Heart right ventricle (tissue), 16 donors: ENCODE results near the gene TMEM92. TPM values are rescaled to one million over a fixed set of nuclear protein-coding genes. Genes with fewer than 3 reads are reported as not detected.

ENCODE experiments used
- ATAC-seq, 8 donors: fragments of 200-7000 bp; cut with Tn5 transposase; one replicate each; pipeline ENCODE4 v1.9.1; 2020; ENCODE audit warnings: mild to moderate bottlenecking in 8 of 8, moderate library complexity in 8 of 8, moderate number of reproducible peaks in 1 of 8
- DNase-seq, 2 donors: peaks; one replicate each; pipeline ENCODE4 v3.0.0-alpha.2; 2020
- H3K27ac ChIP-seq, 10 donors: fragments of 200-600 bp; sonication (generic) in 2 of 10; one replicate each; pipeline versions ENCODE4 v1.5.0 to v1.8.0; 2020 to 2022; ENCODE audit warnings: mild to moderate bottlenecking in 3 of 10
- H3K27me3 ChIP-seq, 7 donors: fragments of 200-600 bp; one replicate each; pipeline ENCODE4 v1.8.0; 2021 to 2022; ENCODE audit warnings: mild to moderate bottlenecking in 2 of 7
- H3K36me3 ChIP-seq, 9 donors: fragments of 200-600 bp; sonication (generic) in 1 of 9; one replicate each; pipeline versions ENCODE4 v1.5.0 to v1.8.0; 2020 to 2022; ENCODE audit warnings: mild to moderate bottlenecking in 2 of 9
- H3K4me1 ChIP-seq, 9 donors: fragments of 200-600 bp; sonication (generic) in 1 of 9; one replicate each; pipeline versions ENCODE4 v1.5.0 to v1.8.0; 2020 to 2022; ENCODE audit warnings: mild to moderate bottlenecking in 4 of 9
- H3K4me3 ChIP-seq, 10 donors: fragments of 200-600 bp; sonication (generic) in 2 of 10; one replicate each; pipeline versions ENCODE4 v1.5.0 to v1.8.0; 2020 to 2022; ENCODE audit warnings: mild to moderate bottlenecking in 7 of 10, moderate library complexity in 2 of 10
- H3K9me3 ChIP-seq, 11 donors: fragments of 200-600 bp in 10 of 11; sonication (generic) in 2 of 11; one replicate each; pipeline versions ENCODE4 v1.5.0 to v1.8.0; 2013 to 2022; ENCODE audit warnings: mild to moderate bottlenecking in 2 of 11, control low read depth in 1 of 11, moderate library complexity in 1 of 11
- WGBS, 2 donors: extraction: QIAGEN DNeasy Blood & Tissue Kit; methylation state at CpG; one replicate each; pipeline ENCODE4 v1.1.7; 2013; ENCODE audit warnings: inconsistent platforms in 1 of 2; 5-methylcytosine and 5-hydroxymethylcytosine counted together
- intact Hi-C, 10 donors: fragments of 100-400 bp; cut with DNase I; formaldehyde crosslinking; loops; one replicate each; pipeline versions ENCODE4 v1.11.1 to v1.14.2; 2022
- polyA plus RNA-seq, 2 donors: library from polyadenylated mRNA; stranded (reverse); fragments of 200-250 nt; gene quantifications; one replicate each; pipeline ENCODE4 v1.2.3, GENCODE V29; 2013
- total RNA-seq, 10 donors: library from RNA; stranded (reverse); fragmentation: NEBNext Ultra II Directional in 3 of 10; extraction: Animal tissue kit (Norgen Biotek cat#: 25700) in 3 of 10; gene quantifications; one replicate each; pipeline versions ENCODE4 v1.2.1 to v1.2.4, GENCODE V29; 2021 to 2023
- TF ChIP-seq, protein P1 (sequence below), 9 donors: fragments of 200-600 bp; sonication (generic) in 2 of 9; IDR thresholded peaks; one replicate each; pipeline versions ENCODE4 v1.5.0 to v1.8.0; 2021 to 2022; ENCODE audit warnings: antibody characterized with exemption in 9 of 9, mild to moderate bottlenecking in 5 of 9, moderate library complexity in 1 of 9
- donor health status: Arrhythmogenic right ventricular cardiomyopathy.
- donor health status: ischemic (EF 13 %, LVEDD 7.1; RV severe dilation, severe dysfunction).
- donor health status: healthy with polysubstance abuse.
- donor health status: DM: no; HTN: yes; CAD: no.
- donor health status: DM: no; HTN: no; CAD: no.
- donor health status: ischemic (EF 25% LVEDD 6.9; RV normal size, moderate dysfunction).
- donor health status: ischemic (EF 25% LVEDD 5.7; RV mildly dilated, moderate dysfunction).
- donor health status: healthy.
- donor health status: DM: yes; HTN: yes; CAD: no.
- donor health status: Ischemic cardiomyopathy.
- donor health status: ischemic (EF 35%, LVEDD 5.7; RV mildly dilated, moderate dysfunction).
- donor health status: nonischemic (EF 11% LVEDD 7.7; RV severe dilation, severe dysfunction).
- donor health status: DM: yes; HTN: yes; CAD: no.
- donor health status: PGD.
- donor health status: ischemic (EF 29% LVEDD 5.4; RV normal size, mild dysfunction).
- donor health status: nonischemic (EF 23%, LVEDD 6.1; RV moderate dilation, normal function).

The TMEM92 gene
- total and polyA plus RNA-seq, 12 donors: 0.04 TPM; not detected in 11

GRCh38 chr17:50323060-50323459, 48.8 kb downstream of the TMEM92 start:
- no peak for ATAC-seq
- DNase-seq: no peak
- Histone ChIP-seq H3K36me3 (no peaks in the 10 kb centered on the region), H3K27me3 (no peaks in the 10 kb centered on the region), H3K9me3 (no peaks in the 10 kb centered on the region), H3K4me1 (no peaks in the 10 kb centered on the region), H3K27ac (no peak overlapping the region), H3K4me3 (no peak overlapping the region)
- WGBS, 2 donors: 58 to 62% methylated on average over 5 of the region's 5 CpGs
- intact Hi-C loops: no loop called here
- TF ChIP-seq, protein P1, sequence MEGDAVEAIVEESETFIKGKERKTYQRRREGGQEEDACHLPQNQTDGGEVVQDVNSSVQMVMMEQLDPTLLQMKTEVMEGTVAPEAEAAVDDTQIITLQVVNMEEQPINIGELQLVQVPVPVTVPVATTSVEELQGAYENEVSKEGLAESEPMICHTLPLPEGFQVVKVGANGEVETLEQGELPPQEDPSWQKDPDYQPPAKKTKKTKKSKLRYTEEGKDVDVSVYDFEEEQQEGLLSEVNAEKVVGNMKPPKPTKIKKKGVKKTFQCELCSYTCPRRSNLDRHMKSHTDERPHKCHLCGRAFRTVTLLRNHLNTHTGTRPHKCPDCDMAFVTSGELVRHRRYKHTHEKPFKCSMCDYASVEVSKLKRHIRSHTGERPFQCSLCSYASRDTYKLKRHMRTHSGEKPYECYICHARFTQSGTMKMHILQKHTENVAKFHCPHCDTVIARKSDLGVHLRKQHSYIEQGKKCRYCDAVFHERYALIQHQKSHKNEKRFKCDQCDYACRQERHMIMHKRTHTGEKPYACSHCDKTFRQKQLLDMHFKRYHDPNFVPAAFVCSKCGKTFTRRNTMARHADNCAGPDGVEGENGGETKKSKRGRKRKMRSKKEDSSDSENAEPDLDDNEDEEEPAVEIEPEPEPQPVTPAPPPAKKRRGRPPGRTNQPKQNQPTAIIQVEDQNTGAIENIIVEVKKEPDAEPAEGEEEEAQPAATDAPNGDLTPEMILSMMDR (IDR thresholded peaks at IDR 0.05): no peak

DNA sequence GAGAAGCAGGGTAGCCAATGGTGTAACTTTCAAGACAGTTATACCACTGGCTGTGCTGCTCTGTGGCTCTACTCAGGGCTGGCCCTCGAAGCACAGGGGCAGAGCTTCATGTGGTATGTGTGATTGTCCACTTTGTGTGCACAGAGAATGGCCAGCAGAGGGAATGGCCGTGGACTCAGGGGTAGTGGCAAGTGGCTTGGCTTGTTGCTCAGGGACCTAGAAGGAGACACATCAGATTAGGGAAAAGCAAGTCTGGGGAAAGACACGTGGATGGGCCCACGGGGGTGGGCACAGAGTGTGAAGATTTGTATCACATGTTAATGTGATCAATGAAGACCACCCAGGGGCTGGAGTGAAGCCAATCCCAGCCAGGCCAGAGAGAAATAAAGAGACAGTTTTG, 51.6 kb downstream of the TMEM92 start:
- H3K9me3 ChIP-seq: no peaks in the 10 kb centered on the region
- no peaks in the 10 kb centered on the region for H3K36me3 ChIP-seq
- H3K27ac ChIP-seq: no peak overlapping the region
- ATAC-seq: no peak
- WGBS, 2 donors: 54 to 60% methylated on average over 4 of the region's 4 CpGs
- no peak for DNase-seq
- H3K4me3 ChIP-seq: no peak overlapping the region
- TF ChIP-seq, protein P1 (IDR thresholded peaks at IDR 0.05): no peak
- intact Hi-C loops: no loop called here
- H3K27me3 ChIP-seq: no peaks in the 10 kb centered on the region
- no peaks in the 10 kb centered on the region for H3K4me1 ChIP-seq

GRCh38 chr17:50326831-50327364, 52.6 kb downstream of the TMEM92 start:
- 77 to 78% methylated on average over 9 of the region's 9 CpGs for WGBS, 2 donors
- intact Hi-C loops: no loop called here
- Histone ChIP-seq H3K4me3 (no peak overlapping the region), H3K27ac (no peak overlapping the region), H3K4me1 (peaks cover 0 to under 1% (median 0%) of the 10 kb centered on the region in 9 donors), H3K27me3 (no peaks in the 10 kb centered on the region), H3K9me3 (no peaks in the 10 kb centered on the region), H3K36me3 (no peaks in the 10 kb centered on the region)
- TF ChIP-seq, protein P1 (IDR thresholded peaks at IDR 0.05): no peak
- DNase-seq (no peak), ATAC-seq (no peak)

DNA sequence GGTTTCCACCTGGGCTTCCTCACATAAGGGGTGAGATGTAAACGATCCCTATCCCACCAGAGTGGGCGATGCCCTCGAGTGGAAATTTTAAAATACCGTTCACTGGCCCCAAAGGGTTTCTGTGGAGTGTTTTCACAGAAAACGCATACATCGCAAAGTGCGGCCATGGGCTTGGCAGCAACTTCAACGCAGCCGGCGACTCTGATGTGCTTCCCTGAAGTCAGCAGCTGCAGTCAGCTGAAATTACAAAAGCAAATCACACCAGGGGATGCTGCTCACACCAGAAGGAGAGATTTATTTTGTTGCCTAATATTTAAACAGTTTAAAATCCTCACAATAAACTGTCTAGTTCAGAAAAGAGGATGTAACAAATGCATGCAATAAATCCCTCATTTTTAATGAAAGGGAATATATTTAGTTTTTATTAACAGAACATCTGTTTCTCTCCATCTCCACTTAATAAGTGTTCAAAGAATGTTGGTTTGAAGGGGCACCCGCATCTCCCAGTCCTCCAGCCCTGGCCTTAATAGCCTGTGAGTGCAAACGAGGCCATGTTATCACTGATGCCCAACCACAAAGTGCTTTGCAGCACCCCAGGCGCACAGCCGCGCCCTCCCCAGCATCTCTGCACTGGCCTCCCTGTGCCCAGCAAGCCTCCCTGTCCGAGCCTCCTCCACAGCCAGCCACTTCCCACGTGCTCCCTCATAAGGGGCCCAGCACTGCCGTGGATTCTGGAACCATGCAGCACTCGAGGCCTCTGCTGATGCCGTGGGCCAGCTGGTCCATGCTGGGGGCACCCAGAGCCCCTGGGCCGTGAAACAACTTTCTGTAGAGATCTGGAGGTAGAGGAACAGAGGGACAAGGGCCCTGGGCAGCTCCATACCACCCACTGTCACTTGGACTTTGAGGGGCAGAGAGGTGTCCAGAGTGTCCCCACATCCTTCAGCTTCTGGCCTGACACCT, 54.4 kb downstream of the TMEM92 start:
- no peaks in the 10 kb centered on the region for H3K9me3 ChIP-seq
- no peak overlapping the region for H3K27ac ChIP-seq
- ATAC-seq (no peak), DNase-seq (no peak)
- WGBS, 2 donors: 76 to 81% methylated on average over 21 of the region's 21 CpGs
- peaks cover 0 to 5% (median 0%) of the 10 kb centered on the region in 9 donors for H3K4me1 ChIP-seq
- H3K27me3 ChIP-seq: peaks cover 0 to 6% (median 0%) of the 10 kb centered on the region in 7 donors
- H3K4me3 ChIP-seq: no peak overlapping the region
- intact Hi-C loops: no loop called here
- TF ChIP-seq, protein P1 (IDR thresholded peaks at IDR 0.05): no peak
- no peaks in the 10 kb centered on the region for H3K36me3 ChIP-seq
